KOPT-K1 (cell line): ENCODE measurements around the gene AHDC1.
"Not testable (repeated sequence)": the region's sequence is repeated elsewhere in the genome, so short reads cannot be mapped to it uniquely, and the experiment has no call there.

ENCODE experiments used
- H3K27ac ChIP-seq: fragments of 200-600 bp; sonication (generic); 2 replicates; pipeline ENCODE4 v1.5.1; 2016; ENCODE audit warnings: antibody characterized with exemption, mild to moderate bottlenecking, low read depth, low read length; ENCODE audit not compliant: poor library complexity, severe bottlenecking
- H3K36me3 ChIP-seq: fragments of 200-600 bp; sonication (generic); 2 replicates; pipeline ENCODE4 v1.5.1; 2017; ENCODE audit warnings: antibody characterized with exemption, mild to moderate bottlenecking, low read length, moderate library complexity; ENCODE audit not compliant: insufficient read depth
- H3K9me3 ChIP-seq: fragments of 200-600 bp; sonication (generic); 2 replicates; pipeline ENCODE4 v1.5.1; 2017; ENCODE audit warnings: antibody characterized with exemption, low read length, mild to moderate bottlenecking; ENCODE audit not compliant: insufficient read depth, poor library complexity, severe bottlenecking

Gene AHDC1

DNA sequence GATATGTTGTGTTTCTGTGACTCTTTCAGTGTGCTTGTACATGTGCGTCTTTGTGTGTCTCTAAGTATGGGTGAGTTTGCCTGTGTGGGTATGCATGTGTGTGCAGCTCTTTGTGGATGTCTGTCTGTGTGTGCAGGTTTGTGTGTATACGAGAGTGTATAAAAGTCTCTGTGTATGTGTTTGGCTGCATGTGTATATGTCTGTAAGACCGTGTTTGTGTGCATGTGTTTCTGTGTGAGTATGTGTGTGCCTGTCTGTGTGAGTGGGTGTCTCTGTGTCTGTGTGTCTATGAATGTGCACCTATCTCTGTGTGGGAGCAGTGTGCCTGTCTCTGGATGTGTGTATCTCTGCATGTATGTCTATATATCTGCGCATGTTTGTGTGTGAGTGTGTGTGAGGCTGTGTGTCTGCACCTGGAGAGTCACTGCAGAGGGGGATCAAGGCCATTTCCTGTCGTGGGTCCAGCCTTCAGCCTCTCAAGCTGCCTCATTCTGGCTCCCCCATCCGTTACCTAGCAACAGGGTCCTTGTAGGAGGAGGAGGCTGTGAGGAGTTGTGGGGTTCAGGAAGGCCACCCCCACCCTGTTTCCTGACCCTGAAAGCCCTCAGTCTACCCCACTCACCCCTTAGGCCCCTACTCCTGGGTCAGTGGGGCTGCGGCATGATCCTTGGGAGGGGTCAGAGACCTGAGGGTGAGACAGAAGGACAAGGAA is 20.7 kb upstream of the AHDC1 start:
- Histone ChIP-seq H3K9me3 (no peaks in the 10 kb centered on the region), H3K36me3 (no peaks in the 10 kb centered on the region), H3K27ac (peak overlapping the region; percentile 69)

DNA sequence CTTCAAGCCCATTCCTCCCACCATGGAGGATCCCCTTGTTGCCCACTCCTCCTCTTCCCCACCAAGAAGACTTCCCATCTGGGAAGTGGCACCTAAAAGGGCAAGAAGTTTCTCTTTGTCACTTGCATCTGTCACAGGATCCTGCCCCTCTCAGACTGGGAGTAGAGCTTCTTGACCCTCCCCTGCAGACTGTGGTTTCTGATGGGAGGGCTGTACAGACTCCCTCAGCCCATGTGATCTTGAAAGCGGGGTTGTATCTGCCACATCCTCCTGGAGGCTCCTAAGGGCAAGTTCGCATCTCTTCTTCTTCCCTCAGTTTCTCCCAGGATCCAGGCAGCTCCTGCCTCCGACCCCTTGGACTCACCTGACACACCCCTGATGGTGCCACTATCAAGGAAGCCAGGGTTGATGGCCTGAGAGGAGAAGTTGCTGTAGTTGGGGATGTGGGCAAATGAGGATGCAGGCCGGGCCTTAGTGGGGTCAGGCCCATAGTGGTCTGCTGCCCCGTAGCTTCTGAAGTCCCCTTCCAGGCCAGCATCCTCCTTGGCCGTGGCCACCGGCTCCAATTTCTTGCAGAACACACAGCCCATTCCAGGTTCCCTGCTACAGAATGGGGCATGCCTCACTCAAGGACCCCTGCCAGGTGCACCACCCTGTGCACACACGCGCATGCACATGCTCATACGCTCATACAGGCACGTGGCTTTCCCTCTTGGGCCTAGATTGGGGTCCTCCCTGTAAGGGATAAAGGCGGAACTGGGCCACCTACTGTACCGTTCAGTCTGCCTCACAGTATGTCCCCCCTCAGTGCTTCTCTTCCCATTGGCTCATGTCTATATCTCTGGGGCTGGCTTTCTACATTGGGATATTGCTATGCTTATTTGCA is 19.6 kb upstream of the AHDC1 start:
- Histone ChIP-seq H3K9me3 (no peaks in the 10 kb centered on the region), H3K36me3 (no peaks in the 10 kb centered on the region), H3K27ac (peak overlapping the region; percentile 69)

DNA sequence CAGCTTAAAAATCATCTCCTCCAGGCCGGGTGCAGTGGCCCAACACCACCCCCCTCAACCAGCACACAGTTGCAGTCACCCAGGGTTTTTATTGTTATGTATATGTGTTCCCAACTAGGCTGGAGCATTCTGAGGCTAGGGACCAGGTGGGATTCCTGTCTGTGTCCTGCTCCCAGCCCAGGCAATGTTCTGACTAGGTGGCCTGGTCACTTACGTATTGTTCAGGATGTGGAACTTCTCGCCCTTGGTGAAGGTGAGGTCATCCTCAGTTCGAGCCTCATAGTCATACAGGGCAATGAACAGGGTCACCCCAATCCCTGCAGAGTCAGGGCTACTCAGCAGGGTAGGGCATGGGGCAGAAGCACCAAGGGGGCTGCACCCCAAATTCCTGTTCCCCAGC is 18.9 kb upstream of the AHDC1 start:
- H3K9me3 ChIP-seq, result no peaks in the 10 kb centered on the region
- peak overlapping the region; percentile 69 for H3K27ac ChIP-seq
- no peaks in the 10 kb centered on the region for H3K36me3 ChIP-seq

DNA sequence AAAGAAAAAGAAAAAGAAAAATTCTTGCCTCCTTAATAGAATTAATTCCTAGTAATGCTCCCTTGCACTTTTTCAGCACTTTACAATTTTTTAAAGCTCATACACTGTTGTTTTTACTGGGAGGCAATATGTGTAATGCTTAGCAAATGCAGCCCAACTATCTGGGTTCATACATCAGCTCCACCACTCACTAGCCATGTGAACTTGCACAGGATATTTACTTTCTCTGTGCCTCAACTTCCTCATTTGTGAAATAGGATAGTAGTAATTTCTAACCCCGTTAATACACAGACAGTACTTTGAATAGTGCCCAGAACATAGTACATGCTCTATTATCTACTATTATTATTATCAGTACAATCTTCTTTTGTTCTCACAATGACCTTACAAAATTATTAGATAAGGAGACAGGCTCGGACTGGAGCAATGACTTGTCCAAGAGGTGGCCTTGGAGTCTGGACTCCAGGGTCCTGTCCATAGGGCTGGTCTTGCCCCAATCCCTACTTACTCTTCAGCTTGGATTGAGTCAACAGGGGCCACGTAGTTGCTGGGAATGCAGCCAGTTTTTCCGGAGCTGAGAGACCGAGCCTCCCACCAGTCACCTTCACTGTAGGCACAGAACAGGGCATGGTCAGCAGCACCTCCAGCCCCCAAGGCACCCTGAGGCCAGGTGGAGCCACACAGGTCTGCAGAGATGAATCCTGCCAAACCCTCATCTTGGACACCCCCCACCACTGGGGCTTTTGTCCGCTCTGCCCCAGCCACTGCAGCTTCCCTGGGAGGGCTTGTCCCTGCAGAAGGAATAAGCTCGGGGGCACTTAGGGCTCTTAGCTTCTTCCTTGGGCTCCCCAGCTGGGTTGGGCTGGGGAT is 17.3 kb upstream of the AHDC1 start:
- Histone ChIP-seq H3K9me3 (no peaks in the 10 kb centered on the region), H3K36me3 (no peaks in the 10 kb centered on the region), H3K27ac (peak overlapping the region; percentile 39)

DNA sequence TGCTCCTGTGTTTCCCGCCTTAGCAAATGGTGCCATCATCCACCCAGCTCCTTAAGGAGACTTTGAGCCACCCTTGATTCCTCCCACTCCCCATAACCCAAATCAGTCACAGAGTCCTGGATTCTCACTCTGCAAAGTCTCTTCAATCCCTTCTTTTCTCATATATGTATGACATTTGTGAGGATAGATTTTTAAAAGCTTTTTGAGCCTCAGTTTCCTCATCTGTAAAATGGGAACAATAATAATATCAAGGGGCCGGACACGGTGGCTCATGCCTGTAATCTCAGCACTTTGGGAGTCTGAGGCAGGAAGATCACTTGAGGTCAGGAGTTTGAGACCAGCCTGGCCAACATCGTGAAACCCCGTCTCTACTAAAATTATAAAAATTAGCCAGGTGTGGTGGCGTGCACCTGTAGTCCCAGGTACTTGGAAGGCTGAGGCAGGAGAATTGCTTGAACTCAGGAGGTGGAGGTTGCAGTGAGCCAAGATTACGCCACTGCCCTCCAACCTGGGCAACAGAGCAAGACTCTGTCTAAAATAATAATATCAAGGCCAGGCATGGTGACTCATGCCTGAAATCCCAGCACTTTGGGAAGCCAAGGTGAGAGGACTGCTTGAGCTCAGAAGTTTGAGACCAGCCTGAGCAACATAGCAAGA is 16.0 kb upstream of the AHDC1 start:
- H3K9me3 ChIP-seq, H3K36me3 ChIP-seq: not testable (repeated sequence)
- H3K27ac ChIP-seq, result peak overlapping the region; percentile 96

DNA sequence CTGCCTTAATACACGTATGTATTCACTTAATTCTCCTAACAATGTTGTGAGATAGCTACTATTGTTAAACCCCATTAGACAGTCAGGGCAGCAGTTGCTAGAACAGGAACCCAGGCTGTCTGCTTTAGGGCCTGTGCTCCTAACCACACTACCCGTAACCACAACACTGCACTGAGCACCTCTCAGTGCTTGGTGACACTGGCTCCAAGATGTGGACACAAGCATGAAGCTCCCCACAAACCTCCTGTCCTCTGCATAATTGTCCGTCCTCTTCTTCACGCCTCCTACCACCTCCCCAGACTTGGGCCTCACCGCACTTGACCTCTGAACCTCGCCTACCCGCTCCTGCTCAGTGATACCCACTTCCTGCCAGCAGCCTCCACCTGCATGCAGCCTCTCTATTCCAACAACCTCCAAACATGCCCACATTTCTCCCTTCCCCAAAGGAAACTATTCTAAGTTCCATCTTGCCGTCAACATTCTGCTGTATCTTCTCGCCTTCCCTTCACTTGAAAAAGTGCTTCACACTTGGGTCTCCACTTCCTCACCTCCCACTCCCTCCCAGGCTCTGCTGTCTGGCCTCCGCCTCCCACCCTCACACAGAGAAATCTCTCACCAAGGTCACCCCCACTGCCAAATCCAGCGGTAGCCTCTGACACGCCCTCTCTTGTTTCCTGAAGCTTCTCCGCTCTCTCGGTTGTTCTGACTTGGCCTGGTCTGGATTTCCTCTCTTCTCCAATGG is 14.6 kb upstream of the AHDC1 start:
- Histone ChIP-seq H3K27ac (peak overlapping the region; percentile 96), H3K9me3 (no peaks in the 10 kb centered on the region), H3K36me3 (no peaks in the 10 kb centered on the region)

DNA sequence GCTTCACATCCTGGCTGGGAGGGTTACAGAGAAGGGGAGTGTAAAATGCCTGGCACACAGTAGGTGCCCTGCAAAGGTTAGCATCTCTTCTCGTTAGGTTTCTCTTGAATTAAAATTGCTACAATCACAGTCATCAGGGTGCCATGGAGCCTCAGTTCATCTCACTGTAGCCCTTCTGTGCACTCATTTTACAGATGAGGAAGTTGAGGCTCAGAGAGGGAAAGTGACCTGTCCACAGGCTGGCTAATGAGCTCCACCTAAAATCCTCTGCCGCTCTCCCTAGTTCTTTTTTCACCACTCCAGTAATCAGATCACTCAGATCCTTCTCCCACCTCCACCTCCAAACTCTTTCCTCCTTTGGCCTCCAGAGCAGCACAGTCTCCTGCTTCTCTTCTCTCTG is 13.5 kb upstream of the AHDC1 start:
- H3K27ac ChIP-seq, result peak overlapping the region; percentile 96
- H3K36me3 ChIP-seq, result no peaks in the 10 kb centered on the region
- H3K9me3 ChIP-seq, result no peaks in the 10 kb centered on the region

DNA sequence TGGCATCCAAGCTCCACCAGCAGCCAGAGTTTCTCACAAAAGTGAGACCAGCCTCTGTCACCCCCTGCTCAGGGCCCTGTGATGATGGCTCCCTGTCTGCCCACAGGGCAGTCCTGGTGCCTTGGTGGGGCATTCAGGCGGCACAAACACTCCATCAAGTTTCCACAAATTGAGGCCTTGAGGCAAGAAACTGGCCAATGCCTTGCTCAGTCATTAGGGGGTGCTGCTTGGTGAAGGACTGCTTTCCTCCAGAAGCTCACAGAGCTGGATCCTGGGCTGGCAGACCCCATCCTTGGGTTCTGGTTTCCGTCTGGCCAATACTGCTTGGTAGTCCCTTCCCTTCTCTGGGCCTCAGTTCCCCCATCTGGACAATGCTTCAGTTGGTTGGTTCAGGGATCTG is 12.5 kb upstream of the AHDC1 start:
- no peaks in the 10 kb centered on the region for H3K36me3 ChIP-seq
- H3K9me3 ChIP-seq, result no peaks in the 10 kb centered on the region
- H3K27ac ChIP-seq, result peak overlapping the region; percentile 96

DNA sequence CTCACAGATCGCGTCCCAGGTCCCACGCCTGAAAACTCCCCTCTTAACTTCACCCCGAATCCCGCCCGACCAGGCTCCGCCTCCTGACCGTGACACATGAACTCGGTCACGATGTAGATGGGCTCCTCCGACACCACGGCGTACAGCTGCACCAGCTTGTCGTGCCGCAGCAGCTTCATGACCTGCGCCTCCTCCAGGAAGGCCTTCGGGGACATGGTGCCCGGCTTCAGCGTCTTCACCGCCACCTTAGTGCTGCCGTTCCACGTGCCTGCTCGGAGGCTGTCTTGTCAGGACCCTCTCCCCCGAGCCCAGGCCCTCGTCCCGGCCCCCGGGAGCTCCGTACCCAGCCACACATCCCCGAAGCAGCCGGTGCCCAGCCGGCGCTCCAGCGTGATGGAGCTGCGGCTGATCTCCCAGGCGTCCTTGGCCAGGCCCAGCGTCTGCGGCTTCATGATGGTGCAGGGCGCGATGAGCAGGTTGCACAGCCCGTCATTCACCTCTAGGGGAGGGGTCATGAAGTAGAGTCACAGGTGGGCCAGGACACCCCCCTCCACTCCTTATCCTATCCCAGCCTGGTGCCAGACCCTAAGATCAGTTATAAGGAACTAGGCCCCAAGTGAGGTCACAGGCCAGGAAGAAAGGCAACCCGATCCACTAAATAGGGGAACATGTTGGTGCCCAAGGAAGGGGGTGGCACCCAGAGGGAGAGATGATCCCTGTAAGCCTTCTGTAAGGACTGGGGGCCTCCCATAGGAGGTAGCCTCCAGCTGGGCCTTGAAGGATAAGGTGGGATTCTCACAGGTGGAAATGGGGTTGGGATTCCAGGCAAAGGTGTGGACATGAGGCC is 11.6 kb upstream of the AHDC1 start:
- H3K36me3 ChIP-seq, result no peaks in the 10 kb centered on the region
- H3K27ac ChIP-seq, result peak overlapping the region; percentile 96
- H3K9me3 ChIP-seq, result no peaks in the 10 kb centered on the region

DNA sequence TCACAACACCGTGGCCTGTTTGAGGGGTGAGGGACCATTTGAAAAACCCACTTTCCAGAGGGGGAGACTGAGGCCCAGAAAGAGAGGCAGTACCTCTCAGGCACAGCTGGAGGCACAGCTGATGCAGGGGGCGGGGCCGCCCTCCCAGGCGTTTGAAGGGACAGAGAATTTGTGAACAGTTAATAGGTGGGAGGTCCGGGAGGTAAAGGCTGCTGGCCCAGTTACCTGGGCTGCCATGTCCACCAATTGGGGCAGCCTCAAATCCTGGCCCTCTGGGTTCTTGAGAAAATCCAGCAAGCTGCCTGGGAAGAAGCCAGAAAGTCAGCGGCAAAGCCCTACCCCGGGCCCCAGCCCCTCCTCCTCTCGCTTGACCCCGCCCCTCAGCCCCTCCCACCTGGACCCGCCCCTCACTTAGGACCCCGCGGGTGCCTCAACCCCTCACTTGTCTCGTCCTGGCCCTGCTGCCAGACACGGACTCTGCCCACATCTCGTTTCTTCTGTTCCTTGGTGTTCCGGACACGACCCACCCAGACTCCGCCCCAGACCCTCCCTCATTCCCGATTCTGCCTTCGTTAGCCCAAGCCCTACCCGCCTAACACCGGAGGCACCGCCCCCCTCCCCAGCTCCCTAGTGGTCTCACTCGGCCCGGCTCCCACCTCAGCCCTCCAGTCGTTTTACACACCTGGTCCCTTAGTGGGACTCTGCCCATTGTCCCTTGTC is 10.8 kb upstream of the AHDC1 start:
- no peaks in the 10 kb centered on the region for H3K36me3 ChIP-seq
- H3K9me3 ChIP-seq, result no peaks in the 10 kb centered on the region
- H3K27ac ChIP-seq, result peak overlapping the region; percentile 72

DNA sequence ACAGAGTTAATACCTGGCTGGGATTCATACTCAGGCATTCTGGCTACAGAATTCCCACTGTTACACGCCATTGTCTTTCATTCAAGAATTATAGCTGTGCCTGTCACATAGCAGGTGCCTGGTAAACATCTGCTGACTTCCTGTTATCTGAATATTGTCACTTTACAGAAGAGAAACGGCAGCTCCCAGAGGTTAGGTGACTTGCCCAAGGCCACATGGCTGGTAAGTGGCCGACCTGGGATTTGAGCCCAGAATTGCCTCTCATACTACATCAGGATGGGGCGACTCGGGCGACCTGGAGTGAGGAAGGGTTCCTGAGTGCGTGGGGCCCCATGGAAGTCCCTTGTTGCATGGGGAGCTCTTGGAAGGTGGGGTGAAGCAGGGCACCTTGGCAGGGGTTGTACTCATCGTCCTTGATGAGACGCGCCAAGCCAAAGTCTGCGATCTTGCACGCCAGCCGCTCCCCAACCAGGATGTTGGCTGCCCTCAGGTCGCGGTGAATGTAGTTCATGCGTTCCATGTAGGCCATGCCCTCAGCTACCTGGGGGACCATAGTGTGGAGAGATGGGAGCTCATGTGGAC is 10.2 kb upstream of the AHDC1 start:
- Histone ChIP-seq H3K36me3 (no peaks in the 10 kb centered on the region), H3K9me3 (no peaks in the 10 kb centered on the region), H3K27ac (peak overlapping the region; percentile 72)

DNA sequence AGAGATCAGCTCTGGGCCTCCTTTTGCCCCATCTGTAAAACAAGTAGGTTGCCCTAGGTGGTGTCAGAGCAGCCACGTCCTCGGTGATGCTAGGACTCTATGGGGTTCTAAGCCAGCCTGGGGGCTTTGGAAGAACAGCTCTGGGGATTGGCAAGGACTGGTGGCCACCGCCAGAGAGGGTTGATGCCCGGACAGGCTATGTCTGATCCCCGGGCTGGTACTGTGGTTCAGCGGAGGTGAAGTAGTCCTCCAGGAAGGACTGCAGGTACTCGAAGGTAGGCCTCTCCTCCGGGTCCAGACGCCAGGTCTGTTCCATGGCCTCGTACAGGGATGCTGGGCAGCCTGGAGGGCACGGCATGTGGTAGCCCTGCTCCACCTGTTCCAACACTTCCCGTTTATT is 8.8 kb upstream of the AHDC1 start:
- H3K27ac ChIP-seq, result peak overlapping the region; percentile 25
- H3K36me3 ChIP-seq, result no peaks in the 10 kb centered on the region

DNA sequence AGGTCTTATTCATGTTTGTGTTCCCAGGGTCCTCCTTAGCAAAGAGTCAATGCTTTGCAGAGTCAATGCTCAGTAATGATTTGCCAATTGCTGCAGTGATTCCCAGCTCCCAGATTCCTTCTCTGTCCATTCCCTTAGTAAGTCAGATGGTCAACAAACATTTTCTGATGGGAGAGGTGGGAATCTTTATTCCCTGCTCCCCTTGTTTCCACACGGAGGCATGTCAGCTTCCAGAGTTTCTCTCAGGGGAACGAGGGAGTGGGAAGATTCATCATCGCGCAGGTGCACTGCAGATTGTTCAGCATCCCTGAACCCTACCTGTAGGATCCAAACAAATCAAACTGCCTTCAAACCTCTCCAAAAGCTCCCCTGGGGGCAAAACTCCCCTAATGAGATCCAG is 7.5 kb upstream of the AHDC1 start:
- no peak overlapping the region for H3K27ac ChIP-seq
- no peaks in the 10 kb centered on the region for H3K36me3 ChIP-seq
- H3K9me3 ChIP-seq, result no peaks in the 10 kb centered on the region

More for the DNA sequence above, 8.8 kb upstream of the AHDC1 start:
- no peaks in the 10 kb centered on the region for H3K9me3 ChIP-seq
